ENCODE data around the gene GIGYF2. TPM values are rescaled to one million over a fixed set of nuclear protein-coding genes. Genes with fewer than 3 reads are reported as not detected.

GIGYF2 gene
- total and polyA plus RNA-seq, 2 of the 13 experiments (the other 11 are each of a cell fraction or from before 2014, with no cell fraction given), result 44.9 to 73.5 TPM

DNA sequence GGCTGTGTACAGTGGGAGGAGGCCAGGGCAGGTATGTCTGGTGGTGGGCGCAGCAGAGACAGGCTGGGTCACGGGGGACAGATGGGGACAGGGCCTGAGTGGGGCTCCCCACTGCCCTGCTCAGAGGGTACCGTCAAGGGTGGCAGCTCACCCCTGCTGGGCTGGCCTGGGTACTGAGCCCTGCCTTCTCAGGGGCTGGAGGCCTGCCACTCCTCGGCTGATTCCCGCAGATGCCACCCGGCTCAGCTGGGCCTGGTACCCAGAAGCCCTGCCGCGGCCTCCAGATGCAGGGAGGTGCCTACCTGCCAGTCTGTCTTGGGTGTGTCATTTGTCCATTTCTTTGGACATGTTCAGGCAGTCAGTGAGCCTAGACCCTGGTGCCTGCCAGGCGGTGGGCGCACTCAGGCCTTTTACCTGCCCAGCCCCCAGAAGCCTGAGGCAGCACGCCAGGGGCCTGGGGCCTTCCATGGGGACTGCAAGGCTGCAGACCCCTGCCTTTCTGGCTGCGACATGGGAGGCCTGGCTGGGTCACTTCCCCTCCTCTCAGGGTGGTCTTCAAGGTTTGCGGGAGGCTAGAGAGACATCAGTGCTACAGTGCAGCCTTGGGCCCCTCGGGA, 176.3 kb downstream of the GIGYF2 start (continued):
- TF ChIP-seq ZMYM4 (CRISPR knock-in tag; IDR thresholded peaks at IDR 0.05) (no peak), ZNF501 (CRISPR knock-in tag; IDR thresholded peaks at IDR 0.05) (peak; percentile 2; the same call in 1 of the 2 replicates), ZSCAN21 (CRISPR knock-in tag; IDR thresholded peaks at IDR 0.05; ENCODE audit: borderline replicate concordance) (0 out of 2 replicates have a peak, but pooled peaks have one; percentile 22), ZNF891 (CRISPR knock-in tag; IDR thresholded peaks at IDR 0.05) (peak; percentile 37; the same call in 1 of the 2 replicates), NR1H2 (CRISPR knock-in tag; IDR thresholded peaks at IDR 0.05; ENCODE audit: borderline replicate concordance, low read depth) (no peak), ZNF20 (CRISPR knock-in tag; IDR thresholded peaks at IDR 0.05) (no peak), SALL2 (CRISPR knock-in tag; IDR thresholded peaks at IDR 0.05) (0 out of 2 replicates have a peak, but pooled peaks have one; percentile 36), GTF3A (CRISPR knock-in tag; conservative IDR thresholded peaks at IDR 0.05) (no peak)
- TF ChIP-seq, protein P1, sequence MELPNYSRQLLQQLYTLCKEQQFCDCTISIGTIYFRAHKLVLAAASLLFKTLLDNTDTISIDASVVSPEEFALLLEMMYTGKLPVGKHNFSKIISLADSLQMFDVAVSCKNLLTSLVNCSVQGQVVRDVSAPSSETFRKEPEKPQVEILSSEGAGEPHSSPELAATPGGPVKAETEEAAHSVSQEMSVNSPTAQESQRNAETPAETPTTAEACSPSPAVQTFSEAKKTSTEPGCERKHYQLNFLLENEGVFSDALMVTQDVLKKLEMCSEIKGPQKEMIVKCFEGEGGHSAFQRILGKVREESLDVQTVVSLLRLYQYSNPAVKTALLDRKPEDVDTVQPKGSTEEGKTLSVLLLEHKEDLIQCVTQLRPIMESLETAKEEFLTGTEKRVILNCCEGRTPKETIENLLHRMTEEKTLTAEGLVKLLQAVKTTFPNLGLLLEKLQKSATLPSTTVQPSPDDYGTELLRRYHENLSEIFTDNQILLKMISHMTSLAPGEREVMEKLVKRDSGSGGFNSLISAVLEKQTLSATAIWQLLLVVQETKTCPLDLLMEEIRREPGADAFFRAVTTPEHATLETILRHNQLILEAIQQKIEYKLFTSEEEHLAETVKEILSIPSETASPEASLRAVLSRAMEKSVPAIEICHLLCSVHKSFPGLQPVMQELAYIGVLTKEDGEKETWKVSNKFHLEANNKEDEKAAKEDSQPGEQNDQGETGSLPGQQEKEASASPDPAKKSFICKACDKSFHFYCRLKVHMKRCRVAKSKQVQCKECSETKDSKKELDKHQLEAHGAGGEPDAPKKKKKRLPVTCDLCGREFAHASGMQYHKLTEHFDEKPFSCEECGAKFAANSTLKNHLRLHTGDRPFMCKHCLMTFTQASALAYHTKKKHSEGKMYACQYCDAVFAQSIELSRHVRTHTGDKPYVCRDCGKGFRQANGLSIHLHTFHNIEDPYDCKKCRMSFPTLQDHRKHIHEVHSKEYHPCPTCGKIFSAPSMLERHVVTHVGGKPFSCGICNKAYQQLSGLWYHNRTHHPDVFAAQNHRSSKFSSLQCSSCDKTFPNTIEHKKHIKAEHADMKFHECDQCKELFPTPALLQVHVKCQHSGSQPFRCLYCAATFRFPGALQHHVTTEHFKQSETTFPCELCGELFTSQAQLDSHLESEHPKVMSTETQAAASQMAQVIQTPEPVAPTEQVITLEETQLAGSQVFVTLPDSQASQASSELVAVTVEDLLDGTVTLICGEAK (IDR thresholded peaks at IDR 0.05), result no peak
- TF ChIP-seq, protein P1 (CRISPR knock-in tag; IDR thresholded peaks at IDR 0.05), result peak; percentile 40; the same call in 1 of the 2 replicates
- TF ChIP-seq, protein P2, sequence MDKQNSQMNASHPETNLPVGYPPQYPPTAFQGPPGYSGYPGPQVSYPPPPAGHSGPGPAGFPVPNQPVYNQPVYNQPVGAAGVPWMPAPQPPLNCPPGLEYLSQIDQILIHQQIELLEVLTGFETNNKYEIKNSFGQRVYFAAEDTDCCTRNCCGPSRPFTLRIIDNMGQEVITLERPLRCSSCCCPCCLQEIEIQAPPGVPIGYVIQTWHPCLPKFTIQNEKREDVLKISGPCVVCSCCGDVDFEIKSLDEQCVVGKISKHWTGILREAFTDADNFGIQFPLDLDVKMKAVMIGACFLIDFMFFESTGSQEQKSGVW (CRISPR knock-in tag; IDR thresholded peaks at IDR 0.05; ENCODE audit: borderline replicate concordance), result no peak
- TF ChIP-seq, protein P3, sequence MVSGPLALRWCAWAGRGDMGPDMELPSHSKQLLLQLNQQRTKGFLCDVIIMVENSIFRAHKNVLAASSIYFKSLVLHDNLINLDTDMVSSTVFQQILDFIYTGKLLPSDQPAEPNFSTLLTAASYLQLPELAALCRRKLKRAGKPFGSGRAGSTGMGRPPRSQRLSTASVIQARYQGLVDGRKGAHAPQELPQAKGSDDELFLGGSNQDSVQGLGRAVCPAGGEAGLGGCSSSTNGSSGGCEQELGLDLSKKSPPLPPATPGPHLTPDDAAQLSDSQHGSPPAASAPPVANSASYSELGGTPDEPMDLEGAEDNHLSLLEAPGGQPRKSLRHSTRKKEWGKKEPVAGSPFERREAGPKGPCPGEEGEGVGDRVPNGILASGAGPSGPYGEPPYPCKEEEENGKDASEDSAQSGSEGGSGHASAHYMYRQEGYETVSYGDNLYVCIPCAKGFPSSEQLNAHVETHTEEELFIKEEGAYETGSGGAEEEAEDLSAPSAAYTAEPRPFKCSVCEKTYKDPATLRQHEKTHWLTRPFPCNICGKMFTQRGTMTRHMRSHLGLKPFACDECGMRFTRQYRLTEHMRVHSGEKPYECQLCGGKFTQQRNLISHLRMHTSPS (CRISPR knock-in tag; IDR thresholded peaks at IDR 0.05; ENCODE audit: low read depth), result peak; percentile 81
- TF ChIP-seq, protein P4, sequence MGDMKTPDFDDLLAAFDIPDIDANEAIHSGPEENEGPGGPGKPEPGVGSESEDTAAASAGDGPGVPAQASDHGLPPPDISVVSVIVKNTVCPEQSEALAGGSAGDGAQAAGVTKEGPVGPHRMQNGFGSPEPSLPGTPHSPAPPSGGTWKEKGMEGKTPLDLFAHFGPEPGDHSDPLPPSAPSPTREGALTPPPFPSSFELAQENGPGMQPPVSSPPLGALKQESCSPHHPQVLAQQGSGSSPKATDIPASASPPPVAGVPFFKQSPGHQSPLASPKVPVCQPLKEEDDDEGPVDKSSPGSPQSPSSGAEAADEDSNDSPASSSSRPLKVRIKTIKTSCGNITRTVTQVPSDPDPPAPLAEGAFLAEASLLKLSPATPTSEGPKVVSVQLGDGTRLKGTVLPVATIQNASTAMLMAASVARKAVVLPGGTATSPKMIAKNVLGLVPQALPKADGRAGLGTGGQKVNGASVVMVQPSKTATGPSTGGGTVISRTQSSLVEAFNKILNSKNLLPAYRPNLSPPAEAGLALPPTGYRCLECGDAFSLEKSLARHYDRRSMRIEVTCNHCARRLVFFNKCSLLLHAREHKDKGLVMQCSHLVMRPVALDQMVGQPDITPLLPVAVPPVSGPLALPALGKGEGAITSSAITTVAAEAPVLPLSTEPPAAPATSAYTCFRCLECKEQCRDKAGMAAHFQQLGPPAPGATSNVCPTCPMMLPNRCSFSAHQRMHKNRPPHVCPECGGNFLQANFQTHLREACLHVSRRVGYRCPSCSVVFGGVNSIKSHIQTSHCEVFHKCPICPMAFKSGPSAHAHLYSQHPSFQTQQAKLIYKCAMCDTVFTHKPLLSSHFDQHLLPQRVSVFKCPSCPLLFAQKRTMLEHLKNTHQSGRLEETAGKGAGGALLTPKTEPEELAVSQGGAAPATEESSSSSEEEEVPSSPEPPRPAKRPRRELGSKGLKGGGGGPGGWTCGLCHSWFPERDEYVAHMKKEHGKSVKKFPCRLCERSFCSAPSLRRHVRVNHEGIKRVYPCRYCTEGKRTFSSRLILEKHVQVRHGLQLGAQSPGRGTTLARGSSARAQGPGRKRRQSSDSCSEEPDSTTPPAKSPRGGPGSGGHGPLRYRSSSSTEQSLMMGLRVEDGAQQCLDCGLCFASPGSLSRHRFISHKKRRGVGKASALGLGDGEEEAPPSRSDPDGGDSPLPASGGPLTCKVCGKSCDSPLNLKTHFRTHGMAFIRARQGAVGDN (CRISPR knock-in tag; IDR thresholded peaks at IDR 0.05), result peak; percentile 17; the same call in 1 of the 2 replicates
